Measurements from ENCODE around the gene ASPSCR1. TPM values are rescaled to one million over a fixed set of nuclear protein-coding genes. Genes with fewer than 3 reads are reported as not detected.

Gene ASPSCR1
- total and polyA plus RNA-seq, 9 of the 15 experiments (the other 6 are each of a cell fraction or from before 2014, with no cell fraction given), result 0.90 to 36.9 (median 11.6) TPM

DNA sequence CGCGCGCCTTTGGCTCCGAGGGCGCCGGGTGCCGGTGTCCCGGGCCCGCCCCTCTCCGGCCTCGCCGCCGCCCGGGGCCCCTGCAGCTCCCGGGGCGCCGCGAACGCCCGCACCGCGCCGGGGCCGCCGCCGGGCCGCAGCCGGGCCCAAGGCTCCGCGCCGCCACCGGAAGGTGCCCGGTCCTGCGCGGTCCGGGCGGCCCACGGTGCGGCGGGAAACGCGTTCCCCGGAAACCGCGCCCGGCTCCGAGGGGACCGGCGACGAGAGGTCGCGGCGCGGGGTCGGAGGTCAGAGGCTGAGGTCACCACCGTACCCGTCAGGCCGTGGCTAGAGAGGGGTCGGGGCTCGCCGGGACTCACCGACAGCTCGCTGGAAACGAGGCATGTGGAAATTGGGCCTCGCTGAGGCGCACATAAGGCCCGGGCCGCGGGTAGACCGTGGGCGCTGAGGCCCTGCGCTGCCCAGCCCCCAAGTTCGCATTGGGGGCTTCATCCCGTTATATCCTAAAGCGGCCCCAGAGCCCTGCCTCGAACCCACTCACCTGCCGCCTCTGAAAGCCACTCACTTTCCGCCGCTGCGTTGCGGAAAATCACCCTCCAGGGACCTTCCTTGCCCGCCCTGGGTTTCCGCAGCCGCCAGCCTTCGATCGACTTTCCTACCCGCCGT is 88.3 kb downstream of the ASPSCR1 start, which contains the start of gene DUS1L (continued):
- TF ChIP-seq DIDO1 (tag; IDR thresholded peaks at IDR 0.05; ENCODE audit: low read depth), result 0 out of 2 replicates have a peak, but pooled peaks have one; percentile 55
- no peak for TF ChIP-seq NCOA2 (IDR thresholded peaks at IDR 0.05; ENCODE audit: partially characterized antibody in 2 of 2)
- TF ChIP-seq RAD51 (IDR thresholded peaks at IDR 0.05; ENCODE audit: borderline replicate concordance, low read depth), result no peak
- TF ChIP-seq, protein P1, sequence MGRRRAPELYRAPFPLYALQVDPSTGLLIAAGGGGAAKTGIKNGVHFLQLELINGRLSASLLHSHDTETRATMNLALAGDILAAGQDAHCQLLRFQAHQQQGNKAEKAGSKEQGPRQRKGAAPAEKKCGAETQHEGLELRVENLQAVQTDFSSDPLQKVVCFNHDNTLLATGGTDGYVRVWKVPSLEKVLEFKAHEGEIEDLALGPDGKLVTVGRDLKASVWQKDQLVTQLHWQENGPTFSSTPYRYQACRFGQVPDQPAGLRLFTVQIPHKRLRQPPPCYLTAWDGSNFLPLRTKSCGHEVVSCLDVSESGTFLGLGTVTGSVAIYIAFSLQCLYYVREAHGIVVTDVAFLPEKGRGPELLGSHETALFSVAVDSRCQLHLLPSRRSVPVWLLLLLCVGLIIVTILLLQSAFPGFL (CRISPR knock-in tag; IDR thresholded peaks at IDR 0.05), result no peak
- TF ChIP-seq PHF8 (IDR thresholded peaks at IDR 0.05; ENCODE audit: borderline replicate concordance, low read length), result peak; percentile 81; the same call in 1 of the 2 replicates
- TF ChIP-seq ZNF707 (CRISPR knock-in tag; conservative IDR thresholded peaks at IDR 0.05), result peak; percentile 30; the same call in 1 of the 2 replicates
- no peak; the same call in 1 of the 2 replicates for TF ChIP-seq TRIM28 (IDR thresholded peaks at IDR 0.05)
- no peak for TF ChIP-seq ZNF589 (CRISPR knock-in tag; IDR thresholded peaks at IDR 0.05; ENCODE audit: low read depth)
- TF ChIP-seq SPI1 (IDR thresholded peaks at IDR 0.05; ENCODE audit: borderline replicate concordance, low read depth, low read length), result no peak
- TF ChIP-seq GATAD2A (IDR thresholded peaks at IDR 0.05), result 0 out of 2 replicates have a peak, but pooled peaks have one; percentile 48
- peak; percentile 68 for TF ChIP-seq PRPF4 (IDR thresholded peaks at IDR 0.05; ENCODE audit: insufficient read depth, low read depth, low read length, poor library complexity, severe bottlenecking)
- peak in 1 of 2 experiments; percentile 83; a peak in 2 of 4 replicates for TF ChIP-seq TBL1XR1 (IDR thresholded peaks at IDR 0.05; ENCODE audit: low read length in 2 of 2)
- peak; percentile 55 for TF ChIP-seq ZNF239 (CRISPR knock-in tag; IDR thresholded peaks at IDR 0.05)
- TF ChIP-seq, protein P2, sequence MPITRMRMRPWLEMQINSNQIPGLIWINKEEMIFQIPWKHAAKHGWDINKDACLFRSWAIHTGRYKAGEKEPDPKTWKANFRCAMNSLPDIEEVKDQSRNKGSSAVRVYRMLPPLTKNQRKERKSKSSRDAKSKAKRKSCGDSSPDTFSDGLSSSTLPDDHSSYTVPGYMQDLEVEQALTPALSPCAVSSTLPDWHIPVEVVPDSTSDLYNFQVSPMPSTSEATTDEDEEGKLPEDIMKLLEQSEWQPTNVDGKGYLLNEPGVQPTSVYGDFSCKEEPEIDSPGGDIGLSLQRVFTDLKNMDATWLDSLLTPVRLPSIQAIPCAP (CRISPR knock-in tag; IDR thresholded peaks at IDR 0.05; ENCODE audit: borderline replicate concordance), result no peak
- TF ChIP-seq, protein P3, sequence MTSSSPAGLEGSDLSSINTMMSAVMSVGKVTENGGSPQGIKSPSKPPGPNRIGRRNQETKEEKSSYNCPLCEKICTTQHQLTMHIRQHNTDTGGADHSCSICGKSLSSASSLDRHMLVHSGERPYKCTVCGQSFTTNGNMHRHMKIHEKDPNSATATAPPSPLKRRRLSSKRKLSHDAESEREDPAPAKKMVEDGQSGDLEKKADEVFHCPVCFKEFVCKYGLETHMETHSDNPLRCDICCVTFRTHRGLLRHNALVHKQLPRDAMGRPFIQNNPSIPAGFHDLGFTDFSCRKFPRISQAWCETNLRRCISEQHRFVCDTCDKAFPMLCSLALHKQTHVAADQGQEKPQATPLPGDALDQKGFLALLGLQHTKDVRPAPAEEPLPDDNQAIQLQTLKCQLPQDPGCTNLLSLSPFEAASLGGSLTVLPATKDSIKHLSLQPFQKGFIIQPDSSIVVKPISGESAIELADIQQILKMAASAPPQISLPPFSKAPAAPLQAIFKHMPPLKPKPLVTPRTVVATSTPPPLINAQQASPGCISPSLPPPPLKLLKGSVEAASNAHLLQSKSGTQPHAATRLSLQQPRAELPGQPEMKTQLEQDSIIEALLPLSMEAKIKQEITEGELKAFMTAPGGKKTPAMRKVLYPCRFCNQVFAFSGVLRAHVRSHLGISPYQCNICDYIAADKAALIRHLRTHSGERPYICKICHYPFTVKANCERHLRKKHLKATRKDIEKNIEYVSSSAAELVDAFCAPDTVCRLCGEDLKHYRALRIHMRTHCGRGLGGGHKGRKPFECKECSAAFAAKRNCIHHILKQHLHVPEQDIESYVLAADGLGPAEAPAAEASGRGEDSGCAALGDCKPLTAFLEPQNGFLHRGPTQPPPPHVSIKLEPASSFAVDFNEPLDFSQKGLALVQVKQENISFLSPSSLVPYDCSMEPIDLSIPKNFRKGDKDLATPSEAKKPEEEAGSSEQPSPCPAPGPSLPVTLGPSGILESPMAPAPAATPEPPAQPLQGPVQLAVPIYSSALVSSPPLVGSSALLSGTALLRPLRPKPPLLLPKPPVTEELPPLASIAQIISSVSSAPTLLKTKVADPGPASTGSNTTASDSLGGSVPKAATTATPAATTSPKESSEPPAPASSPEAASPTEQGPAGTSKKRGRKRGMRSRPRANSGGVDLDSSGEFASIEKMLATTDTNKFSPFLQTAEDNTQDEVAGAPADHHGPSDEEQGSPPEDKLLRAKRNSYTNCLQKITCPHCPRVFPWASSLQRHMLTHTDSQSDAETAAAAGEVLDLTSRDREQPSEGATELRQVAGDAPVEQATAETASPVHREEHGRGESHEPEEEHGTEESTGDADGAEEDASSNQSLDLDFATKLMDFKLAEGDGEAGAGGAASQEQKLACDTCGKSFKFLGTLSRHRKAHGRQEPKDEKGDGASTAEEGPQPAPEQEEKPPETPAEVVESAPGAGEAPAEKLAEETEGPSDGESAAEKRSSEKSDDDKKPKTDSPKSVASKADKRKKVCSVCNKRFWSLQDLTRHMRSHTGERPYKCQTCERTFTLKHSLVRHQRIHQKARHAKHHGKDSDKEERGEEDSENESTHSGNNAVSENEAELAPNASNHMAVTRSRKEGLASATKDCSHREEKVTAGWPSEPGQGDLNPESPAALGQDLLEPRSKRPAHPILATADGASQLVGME (CRISPR knock-in tag; IDR thresholded peaks at IDR 0.05), result peak; percentile 74
- TF ChIP-seq SAFB (IDR thresholded peaks at IDR 0.05; ENCODE audit: borderline replicate concordance, low read depth, low read length), result peak; percentile 61
- TF ChIP-seq EZH2 (IDR thresholded peaks at IDR 0.05; ENCODE audit: borderline replicate concordance, low read depth, low read length), result no peak
- no peak for TF ChIP-seq NELFE (IDR thresholded peaks at IDR 0.05; ENCODE audit: insufficient read depth, insufficient read length)
- no peak for TF ChIP-seq SMARCB1 (IDR thresholded peaks at IDR 0.05; ENCODE audit: insufficient read length, low read depth)
- no peak for TF ChIP-seq FOXK2 (conservative IDR thresholded peaks at IDR 0.05 in 1 of 2, IDR thresholded peaks at IDR 0.05 in 1 of 2; ENCODE audit: low read depth in 2 of 2)
- TF ChIP-seq KLF10 (CRISPR knock-in tag; IDR thresholded peaks at IDR 0.05), result no peak

All from K562 (cell line).